GM19468 (cell line): ENCODE measurements around the gene LEP.
"Not testable (repeated sequence)": the region's sequence is repeated elsewhere in the genome, so short reads cannot be mapped to it uniquely, and the experiment has no call there.

Source experiments
- ATAC-seq: cut with Tn5 transposase; IDR thresholded peaks from one replicate; pipeline ENCODE4 v1.9.1; 2021; ENCODE audit warnings: mild to moderate bottlenecking, moderate library complexity, moderate number of reproducible peaks; ENCODE audit not compliant: unreplicated experiment; ENCODE audit errors: extremely low read depth

LEP gene

DNA sequence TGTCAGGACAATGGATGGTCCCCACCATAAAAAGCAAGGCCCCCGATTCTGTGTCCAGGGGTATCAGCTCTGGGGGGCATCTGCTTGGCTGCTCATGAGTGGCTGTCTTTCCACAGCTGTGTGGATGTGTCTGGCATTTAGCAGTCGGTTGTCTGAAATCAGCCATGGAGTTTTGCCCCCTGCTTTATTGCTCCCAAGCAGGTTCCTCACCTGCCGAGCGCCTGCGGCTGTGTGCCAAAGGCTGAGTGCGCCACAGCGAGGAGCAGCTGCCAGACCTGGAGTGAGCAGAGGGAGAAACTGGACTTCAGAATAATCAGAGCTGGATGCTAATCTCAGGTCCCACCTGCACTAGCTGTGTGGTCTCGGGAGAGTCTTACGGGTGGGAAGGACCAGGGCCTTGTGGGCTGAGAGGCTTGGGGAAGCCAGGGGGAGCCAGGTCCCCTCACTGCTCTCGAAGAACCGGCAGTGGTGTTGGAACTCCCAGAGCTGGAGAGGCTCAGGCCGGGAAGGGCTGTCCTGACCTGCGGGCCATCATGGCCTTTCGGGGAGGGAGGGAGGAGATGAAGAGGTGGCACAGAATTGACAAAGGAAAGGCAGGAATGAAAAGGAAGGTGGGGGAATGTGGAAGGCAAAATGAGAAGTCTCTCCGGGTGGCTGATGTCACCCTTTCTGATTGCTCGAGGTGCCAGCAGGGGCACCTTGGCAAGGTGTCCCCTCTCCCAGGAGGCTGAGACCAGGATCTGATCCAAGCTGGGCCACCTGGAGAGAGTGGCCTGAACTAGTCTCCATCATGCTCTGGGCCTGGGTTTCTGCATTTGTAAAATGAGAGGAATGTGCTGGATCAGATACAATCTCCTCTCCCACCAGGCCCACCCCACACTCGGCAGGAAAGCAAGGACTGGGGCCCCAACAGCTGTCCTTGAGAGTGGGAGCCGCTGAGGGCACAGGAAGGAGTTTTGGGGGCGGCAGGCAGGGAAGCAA is 30.2 kb upstream of the LEP start:
- ATAC-seq: no peak

DNA sequence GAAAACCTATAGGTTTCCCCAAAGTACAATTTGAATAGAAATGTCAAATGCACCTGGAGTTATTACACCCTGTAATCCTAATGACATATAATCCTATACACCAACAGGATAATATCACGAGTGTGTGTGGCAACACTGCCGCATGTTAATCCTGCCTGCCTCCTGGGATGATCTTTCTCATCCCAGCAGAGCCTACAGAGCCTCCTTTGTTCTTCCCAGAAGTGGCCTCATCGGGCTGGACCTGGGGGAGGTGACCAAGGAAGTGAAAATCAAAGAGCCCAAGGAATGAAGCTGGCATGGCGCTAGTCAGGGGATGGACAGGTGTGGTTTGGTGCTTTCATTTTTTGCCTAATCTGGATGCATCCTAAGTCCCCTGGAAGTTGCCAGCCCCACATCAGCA is 29.5 kb upstream of the LEP start:
- no peak for ATAC-seq

GRCh38 chr7:128214463-128214862 is 26.6 kb upstream of the LEP start:
- no peak for ATAC-seq

- no peak for ATAC-seq
Measured at GRCh38 chr7:128215281-128215680, 25.8 kb upstream of the LEP start.

GRCh38 chr7:128215739-128216138 is 25.3 kb upstream of the LEP start:
- ATAC-seq: no peak

DNA sequence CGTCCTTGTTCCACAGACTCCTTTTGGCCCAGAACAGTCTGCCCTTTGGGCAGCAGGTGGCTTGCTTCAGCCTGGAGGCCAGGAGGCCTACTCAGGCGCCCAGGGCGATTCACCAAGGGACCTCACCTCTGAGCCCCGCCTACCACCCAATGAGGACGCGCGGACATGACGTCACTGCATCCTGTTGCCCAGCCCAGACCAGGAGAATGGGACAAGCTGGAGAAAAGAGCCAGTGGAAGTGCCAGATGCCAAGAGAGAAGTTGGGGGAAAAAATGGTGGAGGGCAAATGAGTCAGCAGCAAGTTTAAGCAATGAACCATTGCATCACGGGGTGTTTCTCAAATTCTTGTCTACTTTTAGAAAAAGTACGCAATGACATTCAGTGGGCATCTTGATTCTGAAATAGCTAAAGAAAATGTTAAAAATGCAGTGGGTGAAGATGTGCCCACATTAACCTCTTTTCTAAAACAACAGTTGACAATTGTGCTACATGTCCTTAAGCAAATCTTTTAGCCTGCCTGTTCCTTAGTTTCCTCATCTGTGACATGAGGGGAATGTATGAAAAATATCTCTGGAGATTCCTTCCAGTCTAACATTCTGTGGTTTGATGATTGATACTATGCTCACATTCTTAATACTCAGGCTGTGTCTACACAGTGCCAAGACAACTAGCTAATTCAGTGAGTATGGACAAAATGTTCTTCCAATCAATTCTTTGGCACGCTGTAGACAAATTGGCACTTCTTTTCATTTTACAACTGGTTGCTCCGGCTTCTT is 23.9 kb upstream of the LEP start:
- no peak for ATAC-seq

GRCh38 chr7:128217967-128218652 is 23.0 kb upstream of the LEP start:
- ATAC-seq: no peak

- ATAC-seq: no peak
Measured at GRCh38 chr7:128219636-128220035, 21.4 kb upstream of the LEP start.

- no peak for ATAC-seq
Measured at GRCh38 chr7:128221929-128222403, 19.1 kb upstream of the LEP start.

- ATAC-seq: no peak
Measured at GRCh38 chr7:128226132-128226980, 14.7 kb upstream of the LEP start.

- ATAC-seq: no peak
Measured at GRCh38 chr7:128227271-128227670, 13.8 kb upstream of the LEP start.

- no peak for ATAC-seq
Measured at GRCh38 chr7:128231021-128231420, 10.1 kb upstream of the LEP start.

DNA sequence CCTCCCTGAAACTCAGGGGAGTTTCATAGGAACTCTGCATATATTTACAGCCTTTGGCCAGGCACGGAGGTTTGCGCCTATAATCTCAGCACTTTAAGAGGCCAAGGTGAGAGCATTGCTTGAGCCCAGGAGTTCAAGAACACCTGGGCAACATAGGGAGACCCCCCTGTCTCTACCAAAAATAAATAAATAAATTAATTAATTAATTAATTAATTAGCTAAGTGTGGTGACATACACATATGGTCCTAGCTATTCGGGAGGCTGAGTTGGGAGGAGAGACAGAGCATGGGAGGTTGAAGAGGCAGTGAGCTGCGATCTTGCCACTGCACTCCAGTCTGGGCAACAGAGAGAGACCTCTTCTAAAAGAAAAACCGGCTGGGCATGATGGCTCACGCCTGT is 9.4 kb upstream of the LEP start:
- ATAC-seq: no peak

DNA sequence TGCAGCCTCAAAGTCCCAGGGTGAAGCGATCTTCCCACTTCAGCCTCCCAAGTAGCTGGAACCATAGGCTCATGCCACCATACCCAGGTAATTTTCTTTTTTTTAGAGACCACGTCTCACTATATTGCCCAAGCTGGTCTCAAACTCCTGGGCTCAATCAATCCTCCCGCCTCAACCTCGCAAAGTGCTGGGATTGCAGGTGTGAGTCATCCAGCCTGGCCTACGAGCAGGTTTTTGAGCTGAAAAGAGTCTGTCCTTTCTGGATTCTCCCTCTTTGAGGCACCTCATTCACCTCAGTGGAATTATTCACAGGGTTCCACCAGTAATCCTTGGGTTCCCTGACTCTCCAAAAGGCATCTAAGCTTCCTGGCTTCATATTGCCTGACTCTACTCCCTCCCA is 7.6 kb upstream of the LEP start:
- no peak for ATAC-seq

GRCh38 chr7:128234476-128235026 is 6.5 kb upstream of the LEP start:
- ATAC-seq: no peak

GRCh38 chr7:128235471-128235870 is 5.6 kb upstream of the LEP start:
- no peak for ATAC-seq

GRCh38 chr7:128236924-128237586 is 4.0 kb upstream of the LEP start:
- peak; percentile 19 for ATAC-seq

GRCh38 chr7:128239146-128239545 is 1.9 kb upstream of the LEP start:
- ATAC-seq: not testable (repeated sequence)

DNA sequence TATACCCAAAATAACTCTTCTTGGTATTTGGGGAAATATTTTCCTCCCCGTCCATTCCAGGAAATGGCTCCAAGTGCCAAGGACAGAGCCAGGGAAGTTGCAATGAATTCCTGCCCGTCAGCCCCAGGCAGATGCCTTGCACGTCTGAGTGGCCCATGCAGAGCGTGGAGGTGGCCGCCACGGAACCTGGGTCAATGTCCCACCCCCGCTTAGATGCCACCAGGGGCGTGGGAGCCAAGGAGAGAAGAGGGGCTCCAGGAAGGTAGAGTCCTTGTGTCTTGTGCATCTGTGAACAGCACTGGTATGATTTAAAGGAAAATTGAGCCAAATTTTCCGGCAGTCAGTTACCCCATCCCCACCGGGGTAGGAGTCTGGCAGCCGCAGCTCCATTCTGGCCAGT is 1.6 kb downstream of the LEP start:
- ATAC-seq: no peak
